Middle frontal gyrus (tissue), 1 donor: ENCODE results near the gene DPY19L1.
"Not testable (repeated sequence)": the region's sequence is repeated elsewhere in the genome, so short reads cannot be mapped to it uniquely, and the experiment has no call there.

ENCODE experiments used
- DNase-seq: peaks from one replicate; pipeline ENCODE4 v3.0.0-alpha.2; 2015; ENCODE audit warnings: low spot score; ENCODE audit errors: extremely low spot score

The DPY19L1 gene

DNA sequence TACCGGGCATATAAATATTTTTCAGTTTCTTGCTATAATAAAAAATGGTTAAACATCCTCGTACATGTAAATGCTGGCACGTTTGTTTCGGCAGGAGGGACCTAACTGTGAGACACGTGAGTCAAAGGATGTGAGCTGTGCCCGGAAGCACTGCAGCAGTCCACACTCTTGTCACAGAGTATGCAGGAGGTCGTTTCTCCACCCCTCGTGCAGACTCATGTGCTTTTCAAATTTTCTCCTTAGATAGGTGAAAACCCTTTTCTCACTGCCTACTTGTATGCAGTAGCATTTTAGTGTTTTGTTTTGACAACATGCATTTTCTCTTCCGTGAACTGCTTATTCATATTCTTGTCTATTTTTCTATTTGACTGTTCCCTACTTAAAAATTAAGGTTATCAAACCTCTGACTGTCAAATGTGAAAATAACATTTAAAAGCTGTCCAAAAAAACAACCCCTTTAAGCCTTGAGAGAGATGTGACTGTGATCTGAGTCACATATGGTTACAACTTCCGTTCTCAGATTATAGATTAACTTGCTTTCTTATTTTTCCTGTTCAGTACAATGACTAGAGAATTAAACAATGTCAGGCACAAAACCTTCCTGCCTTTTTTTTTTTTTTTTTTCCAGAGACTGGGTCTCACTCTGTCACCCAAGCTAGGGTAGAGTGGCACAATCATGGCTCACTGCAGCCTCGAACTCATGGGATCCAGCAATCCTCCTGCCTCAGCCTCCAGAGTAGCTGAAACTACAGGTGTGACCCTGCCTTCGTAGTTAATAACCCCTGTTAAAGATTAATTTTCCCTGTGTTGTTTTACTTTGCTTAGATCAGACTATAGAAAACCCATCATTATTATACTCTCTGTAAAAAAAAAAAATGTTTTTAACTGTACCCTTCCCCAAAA is 45.1 kb downstream of the DPY19L1 start:
- DNase-seq = no peak

GRCh38 chr7:34988442-34989125 is 48.7 kb downstream of the DPY19L1 start:
- not testable (repeated sequence) for DNase-seq

GRCh38 chr7:34985155-34985554 is 52.1 kb downstream of the DPY19L1 start:
- DNase-seq = not testable (repeated sequence)

DNA sequence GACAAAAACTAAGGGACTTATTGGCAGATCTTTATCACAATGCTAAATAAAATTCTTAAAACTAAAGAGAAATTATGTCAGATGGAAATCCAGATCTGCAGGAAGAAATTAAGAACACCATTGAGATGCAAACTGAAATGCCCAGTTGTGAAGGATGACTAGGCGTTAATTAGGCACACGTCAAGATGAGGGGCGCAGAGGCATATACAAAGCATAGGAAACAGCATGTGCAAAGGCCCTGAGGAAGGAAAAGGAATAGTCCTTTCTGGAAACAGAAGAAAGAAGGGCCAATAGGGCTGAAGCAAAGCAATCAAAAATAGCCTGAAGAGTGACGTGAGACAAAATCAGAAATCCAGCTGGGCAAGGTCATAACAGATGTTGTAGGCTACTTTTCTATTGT is 53.1 kb downstream of the DPY19L1 start:
- DNase-seq = not testable (repeated sequence)

- no peak for DNase-seq
Measured at GRCh38 chr7:34982371-34983019, 54.8 kb downstream of the DPY19L1 start.

- DNase-seq = not testable (repeated sequence)
Measured at GRCh38 chr7:34979124-34979523, 58.2 kb downstream of the DPY19L1 start.

GRCh38 chr7:34973400-34973760 is 63.9 kb downstream of the DPY19L1 start:
- DNase-seq = no peak

- DNase-seq = not testable (repeated sequence)
Measured at GRCh38 chr7:34972739-34973399, 64.4 kb downstream of the DPY19L1 start.

- not testable (repeated sequence) for DNase-seq
Measured at GRCh38 chr7:34967818-34968217, 69.5 kb downstream of the DPY19L1 start.

- DNase-seq = not testable (repeated sequence)
Measured at GRCh38 chr7:34966504-34966903, 70.8 kb downstream of the DPY19L1 start.

DNA sequence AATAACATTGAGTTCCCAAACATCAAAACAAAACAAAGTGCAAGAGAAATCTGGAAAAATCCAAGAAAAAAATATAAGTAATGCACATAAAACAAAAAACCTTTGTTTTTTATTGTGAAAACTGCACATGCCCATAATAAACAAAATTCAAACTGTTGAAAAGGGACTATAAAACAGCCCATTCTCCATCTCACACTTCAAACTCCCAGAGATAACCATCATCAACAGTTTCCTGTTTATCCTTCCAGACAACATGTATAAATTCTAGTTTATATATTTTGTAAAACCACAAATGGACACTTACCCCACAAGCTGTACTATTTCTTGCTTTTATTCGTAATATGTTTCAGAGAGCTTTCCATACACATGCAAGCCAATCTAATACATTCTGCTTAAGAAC is 79.3 kb downstream of the DPY19L1 start:
- DNase-seq = no peak

GRCh38 chr7:34952822-34953221 is 84.5 kb downstream of the DPY19L1 start:
- no peak for DNase-seq

- DNase-seq = no peak
Measured at GRCh38 chr7:34949361-34949760, 87.9 kb downstream of the DPY19L1 start.

DNA sequence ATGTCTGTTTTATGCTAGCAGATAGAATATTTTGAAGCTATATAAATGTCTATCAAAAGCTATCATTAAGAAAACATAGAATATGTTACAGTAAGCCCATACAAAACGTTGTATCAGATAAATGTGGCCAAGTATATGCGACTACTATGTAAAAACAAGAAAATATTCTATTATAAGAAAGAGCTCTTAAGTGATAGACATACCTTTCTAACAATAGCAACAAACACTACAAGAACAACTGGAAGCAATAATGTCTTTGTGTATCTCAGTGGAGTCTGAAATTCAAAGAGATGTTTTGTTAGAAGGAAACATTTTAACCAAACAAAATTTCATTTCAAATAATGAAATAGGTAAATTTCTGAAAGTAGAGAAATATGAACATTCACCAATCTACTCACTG is 89.9 kb downstream of the DPY19L1 start:
- not testable (repeated sequence) for DNase-seq

- no peak for DNase-seq
Measured at GRCh38 chr7:34946486-34946885, 90.8 kb downstream of the DPY19L1 start.

DNA sequence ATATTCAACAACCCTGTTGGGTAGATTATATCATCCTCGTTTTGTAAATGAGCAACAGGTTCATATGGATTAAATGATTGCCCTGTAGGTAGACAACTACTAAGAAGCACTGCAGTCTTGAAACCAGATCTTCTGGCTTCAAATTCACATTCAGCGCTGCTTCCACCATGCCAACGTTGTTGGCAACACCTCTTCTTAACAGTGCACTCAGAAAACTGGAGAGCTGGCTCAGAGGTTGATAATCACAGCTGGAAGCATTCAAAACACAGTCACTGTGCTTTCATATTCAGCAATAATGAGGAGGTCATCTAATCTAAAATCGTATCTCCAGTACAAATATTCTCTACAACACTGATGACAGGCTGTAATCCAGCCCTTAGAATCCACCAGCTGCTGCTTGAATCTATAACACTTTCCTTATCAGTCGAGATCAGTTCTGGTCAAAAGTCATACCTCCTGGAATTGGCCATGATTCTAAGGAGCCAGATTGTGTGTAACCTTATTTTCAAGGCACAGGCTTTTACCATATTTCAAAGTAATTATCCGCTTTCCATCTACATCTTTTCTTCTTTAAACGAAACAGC is 91.3 kb downstream of the DPY19L1 start:
- DNase-seq = not testable (repeated sequence)

GRCh38 chr7:34939175-34939574 is 98.1 kb downstream of the DPY19L1 start:
- DNase-seq = no peak

GRCh38 chr7:34935735-34936165 is 101.5 kb downstream of the DPY19L1 start:
- not testable (repeated sequence) for DNase-seq

DNA sequence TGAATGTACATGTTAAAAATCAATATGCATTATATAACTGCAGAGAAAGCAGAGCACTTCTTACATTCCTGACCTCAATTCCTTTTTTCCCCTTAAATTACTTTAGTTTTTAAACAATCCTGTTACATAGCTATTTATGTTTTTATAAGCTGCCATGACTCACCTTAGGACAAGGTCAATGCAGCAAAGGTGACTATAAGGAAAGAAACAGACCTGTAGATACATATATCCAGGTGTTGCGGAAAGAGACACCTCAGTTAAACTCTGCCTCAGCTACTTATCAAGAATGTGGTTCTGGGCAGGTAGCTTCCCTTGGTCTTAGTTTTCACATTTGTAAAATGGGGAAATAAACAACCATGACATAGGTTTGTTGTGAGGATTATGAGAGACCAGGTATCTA is 105.5 kb downstream of the DPY19L1 start:
- DNase-seq = no peak

- not testable (repeated sequence) for DNase-seq
Measured at GRCh38 chr7:34929783-34930182, 107.5 kb downstream of the DPY19L1 start.

- no peak for DNase-seq
Measured at GRCh38 chr7:34928560-34928959, 108.7 kb downstream of the DPY19L1 start.
